A673 (cell line): ENCODE measurements around the gene SNX8. TPM values are rescaled to one million over a fixed set of nuclear protein-coding genes. Genes with fewer than 3 reads are reported as not detected.

Experiments
- BruUV-seq: library from RNA; stranded (reverse); fragments of 400-500 nt; replicated peaks from 2 replicates; lab custom pipeline; 2021; lab: Mats Ljungman, UMichigan
- CTCF ChIA-PET: fragments of 300-600 bp; sonication (Branson Sonifier 250); formaldehyde crosslinking; loops from one replicate; lab custom pipeline; 2022; ENCODE audit warnings: antibody characterized with exemption; lab: Charles Lee
- POLR2A ChIA-PET: fragments of 300-600 bp; sonication (Branson Sonifier 250); formaldehyde crosslinking; loops from one replicate; lab custom pipeline; 2022; ENCODE audit warnings: antibody characterized with exemption; ENCODE audit not compliant: low non-redundant PET; lab: Charles Lee
- DNase-seq: peaks from one replicate; pipeline ENCODE4 v3.0.0-alpha.2; 2015; ENCODE audit warnings: low spot score
- H3K27ac ChIP-seq: fragments of 200-600 bp; sonication (generic); 2 replicates; pipeline ENCODE4 v1.5.1; 2016; ENCODE audit warnings: mixed run types, low read depth, mild to moderate bottlenecking, mixed read lengths, antibody characterized with exemption, low read length; ENCODE audit not compliant: poor library complexity, severe bottlenecking
- H3K27me3 ChIP-seq: fragments of 200-600 bp; sonication (generic); replicated peaks from 2 replicates; pipeline ENCODE4 v1.6.1; 2017; ENCODE audit warnings: mixed run types, low read depth, mild to moderate bottlenecking, mixed read lengths, antibody characterized with exemption, low read length; ENCODE audit not compliant: insufficient read depth, poor library complexity
- H3K36me3 ChIP-seq: fragments of 200-600 bp; sonication (generic); 2 replicates; pipeline ENCODE4 v1.6.1; 2016; ENCODE audit warnings: mixed run types, mild to moderate bottlenecking, mixed read lengths, antibody characterized with exemption, low read length; ENCODE audit not compliant: insufficient read depth, poor library complexity, severe bottlenecking
- H3K4me1 ChIP-seq: fragments of 200-600 bp; sonication (generic); 2 replicates; pipeline ENCODE4 v1.6.1; 2017; ENCODE audit warnings: mixed run types, mild to moderate bottlenecking, mixed read lengths, antibody characterized with exemption, low read length; ENCODE audit not compliant: insufficient read depth, poor library complexity, severe bottlenecking
- H3K4me3 ChIP-seq: fragments of 200-600 bp; sonication (generic); 2 replicates; pipeline ENCODE4 v1.5.1; 2016; ENCODE audit warnings: low read depth, mixed run types, mild to moderate bottlenecking, mixed read lengths, low read length; ENCODE audit not compliant: poor library complexity, severe bottlenecking
- H3K9me3 ChIP-seq: fragments of 200-600 bp; sonication (generic); 2 replicates; pipeline ENCODE4 v1.6.1; 2016; ENCODE audit warnings: mixed run types, low read depth, mild to moderate bottlenecking, mixed read lengths, antibody characterized with exemption, low read length; ENCODE audit not compliant: poor library complexity, severe bottlenecking
- EZH2 ChIP-seq: fragments of 200-600 bp; sonication (generic); IDR thresholded peaks from 2 replicates; pipeline ENCODE4 v1.6.1; 2017; ENCODE audit warnings: borderline replicate concordance, low read depth, mild to moderate bottlenecking, mixed read lengths, antibody characterized with exemption, low read length; ENCODE audit not compliant: poor library complexity, severe bottlenecking
- intact Hi-C: fragments of 100-400 bp; cut with micrococcal nuclease; formaldehyde crosslinking; loops from one replicate; pipeline ENCODE4 v1.10.0; 2022; ENCODE audit not compliant: unreplicated experiment
- total RNA-seq: library from RNA; stranded (reverse); gene quantifications from 2 replicates; pipeline ENCODE4 v1.2.3, GENCODE V29; 2021
- TF ChIP-seq, protein P1 (sequence below): fragments of 300-800, 200-600 bp; sonication (generic); conservative IDR thresholded peaks from 2 replicates; pipeline ENCODE4 v1.5.1; 2017; ENCODE audit warnings: low read depth, mild to moderate bottlenecking, antibody characterized with exemption, low read length, moderate library complexity, mixed read lengths

Gene SNX8
- total RNA-seq, 1 experiment from 2014 or later: 42.9 TPM

DNA sequence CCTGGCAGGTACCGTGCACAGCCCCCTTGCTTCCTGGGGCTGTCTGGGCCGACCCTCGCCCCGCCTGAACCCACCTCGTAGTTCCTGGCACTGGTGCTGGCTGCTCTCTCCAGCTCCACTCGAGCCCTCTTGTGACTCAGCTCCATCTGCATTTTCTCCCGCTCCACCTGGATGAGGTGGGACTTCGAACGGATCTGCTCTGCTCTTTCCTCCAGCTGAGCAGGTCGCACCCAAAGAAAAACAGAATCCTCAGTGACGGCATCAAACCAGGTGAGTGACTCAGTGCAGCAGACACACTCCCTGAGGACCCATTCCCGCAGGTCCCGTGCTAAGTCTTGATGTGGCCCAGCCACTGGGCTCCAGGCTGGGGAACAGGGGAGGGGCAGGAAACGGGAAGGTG lies 88.9 kb downstream of the SNX8 start:
- ChIA-PET POLR2A (no interaction called here), CTCF (no interaction called here)
- BruUV-seq: no TSS peak
- Histone ChIP-seq H3K9me3 (no peaks in the 10 kb centered on the region), H3K27me3 (no peaks in the 10 kb centered on the region), H3K36me3 (peaks cover 40% of the 10 kb centered on the region), H3K27ac (no peak overlapping the region), H3K4me1 (no peaks in the 10 kb centered on the region), H3K4me3 (no peak overlapping the region)
- TF ChIP-seq, protein P1, sequence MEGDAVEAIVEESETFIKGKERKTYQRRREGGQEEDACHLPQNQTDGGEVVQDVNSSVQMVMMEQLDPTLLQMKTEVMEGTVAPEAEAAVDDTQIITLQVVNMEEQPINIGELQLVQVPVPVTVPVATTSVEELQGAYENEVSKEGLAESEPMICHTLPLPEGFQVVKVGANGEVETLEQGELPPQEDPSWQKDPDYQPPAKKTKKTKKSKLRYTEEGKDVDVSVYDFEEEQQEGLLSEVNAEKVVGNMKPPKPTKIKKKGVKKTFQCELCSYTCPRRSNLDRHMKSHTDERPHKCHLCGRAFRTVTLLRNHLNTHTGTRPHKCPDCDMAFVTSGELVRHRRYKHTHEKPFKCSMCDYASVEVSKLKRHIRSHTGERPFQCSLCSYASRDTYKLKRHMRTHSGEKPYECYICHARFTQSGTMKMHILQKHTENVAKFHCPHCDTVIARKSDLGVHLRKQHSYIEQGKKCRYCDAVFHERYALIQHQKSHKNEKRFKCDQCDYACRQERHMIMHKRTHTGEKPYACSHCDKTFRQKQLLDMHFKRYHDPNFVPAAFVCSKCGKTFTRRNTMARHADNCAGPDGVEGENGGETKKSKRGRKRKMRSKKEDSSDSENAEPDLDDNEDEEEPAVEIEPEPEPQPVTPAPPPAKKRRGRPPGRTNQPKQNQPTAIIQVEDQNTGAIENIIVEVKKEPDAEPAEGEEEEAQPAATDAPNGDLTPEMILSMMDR: no peak
- no peak for TF ChIP-seq EZH2
- DNase-seq: no peak
- intact Hi-C loops: no loop called here

DNA sequence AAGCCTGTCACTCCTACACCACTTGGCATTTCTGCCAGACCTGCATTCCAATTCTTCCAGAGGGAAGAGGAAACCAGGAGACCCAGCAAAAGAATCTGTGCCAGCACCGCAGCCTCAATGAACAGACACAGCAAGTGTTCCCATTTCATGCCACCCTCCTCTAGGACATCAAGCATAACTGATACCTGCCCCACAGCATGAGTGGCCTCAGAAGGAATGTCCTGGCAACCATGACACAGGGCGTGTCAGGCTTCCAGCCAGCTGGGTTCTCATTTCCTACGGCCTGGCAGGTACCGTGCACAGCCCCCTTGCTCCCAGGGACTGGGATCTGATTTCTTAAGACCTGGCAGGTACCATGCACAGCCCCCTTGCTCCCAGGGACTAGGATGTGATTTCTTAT lies 89.3 kb downstream of the SNX8 start:
- Histone ChIP-seq H3K4me3 (no peak overlapping the region), H3K4me1 (no peaks in the 10 kb centered on the region), H3K27ac (no peak overlapping the region), H3K27me3 (no peaks in the 10 kb centered on the region), H3K36me3 (peaks cover 40% of the 10 kb centered on the region), H3K9me3 (no peaks in the 10 kb centered on the region)
- ChIA-PET POLR2A (no interaction called here), CTCF (no interaction called here)
- TF ChIP-seq EZH2: no peak
- TF ChIP-seq, protein P1: no peak
- BruUV-seq: no TSS peak
- intact Hi-C loops: no loop called here
- DNase-seq: no peak

DNA sequence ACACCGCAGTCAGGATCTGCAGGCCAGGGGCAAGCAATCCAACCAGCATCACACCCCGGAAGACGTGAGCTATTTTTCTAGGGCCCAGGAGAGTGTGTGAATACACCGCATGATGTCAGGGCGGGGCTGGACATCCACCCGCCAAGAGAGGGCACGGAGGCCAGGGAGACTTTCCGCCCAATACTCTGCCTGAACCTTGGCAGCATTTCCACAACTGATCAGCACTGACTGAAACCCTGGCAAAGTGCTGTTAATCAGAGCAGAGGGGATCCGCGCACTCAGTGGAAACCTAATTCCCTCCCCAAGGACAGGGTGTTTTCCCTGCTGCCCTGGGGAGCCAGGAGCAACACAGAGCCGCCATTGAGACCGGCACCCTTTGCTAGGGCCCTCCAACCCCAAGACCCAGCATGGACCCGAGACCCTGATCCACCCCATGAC lies 89.7 kb downstream of the SNX8 start:
- intact Hi-C loops: no loop called here
- H3K4me3 ChIP-seq: no peak overlapping the region
- no peak overlapping the region for H3K27ac ChIP-seq
- CTCF ChIA-PET: no interaction called here
- no TSS peak for BruUV-seq
- no peaks in the 10 kb centered on the region for H3K9me3 ChIP-seq
- TF ChIP-seq EZH2: no peak
- TF ChIP-seq, protein P1: no peak
- H3K4me1 ChIP-seq: no peaks in the 10 kb centered on the region
- H3K36me3 ChIP-seq: peaks cover 38% of the 10 kb centered on the region
- no peaks in the 10 kb centered on the region for H3K27me3 ChIP-seq
- POLR2A ChIA-PET: no interaction called here
- no peak for DNase-seq
